ENCODE data around the gene RASSF8.

Gene RASSF8

DNA sequence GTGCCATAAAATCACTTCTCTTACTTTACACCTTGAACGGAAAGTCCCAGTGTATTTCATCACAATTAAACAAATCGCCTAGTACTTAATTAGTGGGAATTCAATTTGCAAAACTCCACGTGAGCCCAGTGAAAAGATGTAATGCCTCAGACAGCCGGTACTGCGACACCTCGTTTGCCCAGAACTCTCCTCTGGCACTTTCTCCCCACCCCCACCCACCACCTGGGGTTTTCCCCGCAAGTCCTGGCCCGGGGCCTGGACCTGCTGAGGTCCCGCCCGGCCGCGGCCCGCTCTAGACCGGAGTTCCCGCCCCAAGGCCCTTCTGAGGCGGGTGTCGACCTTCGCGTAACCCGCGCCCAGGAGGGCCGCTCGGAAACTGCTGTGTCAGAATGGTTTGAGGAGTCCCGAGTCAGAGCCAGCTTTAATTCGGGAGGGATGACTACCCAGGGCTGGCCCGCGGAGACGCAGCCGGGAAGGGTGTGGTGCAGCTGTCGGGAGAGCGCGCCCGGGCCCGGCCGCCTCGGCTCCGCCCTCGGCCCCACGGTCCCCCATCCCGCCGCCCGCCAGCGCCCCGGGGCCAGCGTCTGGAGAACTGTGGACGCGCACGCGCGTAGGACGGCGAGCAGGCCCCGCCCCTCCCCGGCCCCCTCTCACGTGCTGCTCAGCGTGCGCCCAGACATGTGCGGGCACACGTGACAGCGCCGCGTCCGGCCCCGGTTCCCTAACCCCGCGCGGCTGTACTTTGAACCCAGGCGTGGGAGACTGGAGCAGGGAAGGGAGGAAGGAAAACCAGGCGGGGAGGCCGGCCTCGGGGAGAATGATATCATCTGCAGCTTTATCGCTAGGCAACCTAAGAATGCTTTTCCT is 155.6 kb downstream of the RASSF8 start:
- peak; percentile 59 for DNase-seq

DNA sequence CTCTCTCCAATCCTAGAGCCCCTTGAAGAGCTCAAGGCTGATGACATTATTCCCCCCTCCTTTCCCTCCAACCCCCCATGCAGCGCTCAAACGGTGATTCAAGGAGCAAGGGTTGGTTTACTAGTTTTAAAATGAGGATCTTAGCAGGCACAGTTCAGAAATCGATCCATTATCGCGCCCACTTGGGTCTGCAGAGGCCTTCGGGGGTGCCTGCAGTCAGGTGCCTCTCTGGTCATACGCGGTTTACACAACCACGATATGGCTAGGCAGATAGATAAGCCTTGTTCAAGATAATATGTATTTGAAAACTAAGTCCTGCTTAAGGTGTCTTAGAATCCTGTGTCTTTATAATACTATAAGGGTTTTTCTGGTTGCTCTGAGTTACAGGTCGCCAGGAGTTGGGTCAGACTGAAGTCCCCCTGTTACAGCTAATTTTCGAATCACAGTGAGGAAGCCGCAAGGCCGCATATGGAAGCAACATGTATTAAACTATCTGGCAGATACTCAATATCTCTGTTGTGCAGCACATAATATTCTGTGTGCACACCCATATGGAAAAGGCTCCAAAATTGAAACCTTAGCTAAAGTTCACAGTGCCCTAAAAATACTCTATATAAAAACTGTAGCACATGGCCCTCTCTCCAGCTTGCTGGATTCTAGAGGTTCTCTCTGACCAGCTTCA is 156.4 kb downstream of the RASSF8 start:
- DNase-seq, result no peak

DNA sequence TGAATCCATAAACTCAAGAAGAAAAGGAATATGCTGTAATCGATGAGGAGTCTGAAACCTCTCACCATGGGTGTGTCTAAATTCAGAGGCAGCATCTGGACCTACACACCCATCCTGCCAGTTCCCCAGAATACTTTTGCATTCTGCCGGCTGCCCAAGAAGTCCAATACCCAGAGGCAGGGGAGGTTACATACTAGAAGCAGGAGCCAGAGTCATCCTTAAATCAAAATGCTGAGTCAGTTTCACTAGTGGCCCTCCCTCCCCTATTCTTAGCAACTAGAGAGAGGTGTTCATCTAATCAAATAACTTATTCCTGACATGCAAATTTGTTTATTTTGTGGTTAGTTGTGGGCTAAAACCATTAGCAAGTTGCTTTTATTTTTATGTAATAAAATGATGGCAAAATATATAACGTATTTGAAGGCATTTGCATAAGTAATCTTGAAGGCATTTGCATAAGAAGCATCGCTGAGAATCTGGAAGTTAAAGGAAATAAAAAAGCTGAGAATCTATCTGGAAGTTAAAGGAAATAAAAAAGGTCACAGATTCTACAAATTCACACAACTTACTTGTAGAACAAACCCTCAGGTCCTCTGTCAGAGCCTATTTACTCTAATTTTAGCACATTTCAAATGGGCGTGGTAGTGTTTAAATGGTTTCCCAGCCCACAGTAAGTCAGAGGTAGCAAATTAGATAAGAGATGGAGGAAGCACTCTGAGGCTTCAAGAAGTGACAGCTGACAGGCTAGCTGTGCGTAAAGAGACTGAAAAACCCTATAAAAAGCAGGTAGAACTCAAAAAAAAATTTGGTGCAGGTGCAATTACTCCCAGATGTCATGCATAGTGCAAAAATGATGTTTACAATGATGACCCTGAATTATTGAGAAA is 158.6 kb downstream of the RASSF8 start:
- DNase-seq, result no peak

DNA sequence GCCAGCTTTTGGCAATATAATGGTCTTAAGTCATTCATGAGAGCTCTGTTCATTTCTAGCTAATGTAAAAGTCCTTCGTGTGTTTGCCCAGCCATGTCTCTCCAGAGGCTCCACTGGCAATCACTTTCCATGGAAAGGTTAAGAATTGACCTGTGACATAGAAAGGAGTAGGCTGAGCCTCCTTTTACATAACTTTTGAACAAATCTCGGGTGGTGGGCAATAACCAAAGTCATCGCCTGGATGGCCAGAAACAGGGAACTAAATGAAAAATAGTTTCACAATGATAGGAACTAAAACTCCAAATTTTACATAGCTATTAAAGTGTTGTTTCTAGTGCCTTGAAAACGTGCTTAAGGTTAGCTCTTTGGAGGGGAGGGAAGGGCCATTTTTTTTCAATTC is 159.8 kb downstream of the RASSF8 start:
- no peak for DNase-seq

DNA sequence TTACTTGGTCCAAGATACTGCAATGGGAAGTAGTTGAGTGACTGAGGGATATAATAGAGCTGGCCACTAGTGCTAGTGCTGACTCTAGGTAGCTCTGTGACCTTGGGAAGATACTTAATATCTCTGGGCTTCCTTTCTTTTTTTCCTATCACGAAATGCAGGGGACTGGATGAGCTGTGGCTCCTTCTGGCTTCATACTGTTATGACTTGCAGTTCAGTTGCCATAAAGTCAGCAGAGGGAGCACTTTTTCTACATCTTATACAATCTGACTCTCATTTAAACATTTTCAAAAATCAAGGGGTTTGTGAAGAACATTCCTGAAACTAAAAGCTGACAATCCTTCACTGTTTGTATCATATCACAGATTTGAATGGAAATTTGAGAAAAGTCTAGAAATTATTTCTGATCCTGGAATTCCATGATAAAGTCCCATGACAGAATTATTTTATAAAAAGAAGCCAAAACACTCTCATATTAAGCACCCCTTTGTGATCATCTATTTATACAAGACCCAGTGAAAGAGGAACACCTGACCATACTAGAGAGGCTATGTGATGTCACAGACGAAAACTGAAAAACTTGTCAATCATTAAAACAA is 161.0 kb downstream of the RASSF8 start:
- no peak for DNase-seq

DNA sequence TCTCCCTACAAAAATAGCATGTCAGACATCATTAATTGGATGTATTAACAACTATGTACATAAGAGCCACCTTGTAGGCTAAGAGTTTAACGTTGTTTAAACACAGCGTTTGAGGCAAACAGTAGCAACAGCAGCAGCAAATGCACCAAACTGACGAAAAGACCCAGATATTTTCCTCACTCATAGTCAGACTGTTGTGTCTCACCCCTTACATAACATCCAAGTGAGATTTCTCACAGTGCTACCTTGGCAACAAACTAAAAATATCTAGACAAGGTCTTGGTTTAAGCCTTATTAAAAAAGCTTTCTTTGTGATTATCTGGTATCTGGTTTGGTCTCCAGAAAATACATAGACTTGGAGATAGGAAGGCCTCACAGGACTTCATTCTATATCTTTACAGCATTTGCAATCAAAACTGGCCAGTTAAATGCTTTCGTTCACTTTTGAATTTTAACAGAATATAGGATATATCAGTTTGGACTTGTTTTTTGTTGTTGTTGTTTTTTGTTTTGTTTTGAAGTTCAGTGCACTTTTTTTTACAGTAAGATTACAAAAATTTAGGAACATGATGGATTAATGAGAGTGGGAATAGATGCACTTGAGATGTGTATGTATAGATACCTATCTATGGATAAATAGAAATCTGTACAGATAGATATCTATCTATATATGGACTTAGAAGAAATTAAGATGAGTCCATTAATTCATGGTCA is 162.2 kb downstream of the RASSF8 start:
- DNase-seq, result no peak

DNA sequence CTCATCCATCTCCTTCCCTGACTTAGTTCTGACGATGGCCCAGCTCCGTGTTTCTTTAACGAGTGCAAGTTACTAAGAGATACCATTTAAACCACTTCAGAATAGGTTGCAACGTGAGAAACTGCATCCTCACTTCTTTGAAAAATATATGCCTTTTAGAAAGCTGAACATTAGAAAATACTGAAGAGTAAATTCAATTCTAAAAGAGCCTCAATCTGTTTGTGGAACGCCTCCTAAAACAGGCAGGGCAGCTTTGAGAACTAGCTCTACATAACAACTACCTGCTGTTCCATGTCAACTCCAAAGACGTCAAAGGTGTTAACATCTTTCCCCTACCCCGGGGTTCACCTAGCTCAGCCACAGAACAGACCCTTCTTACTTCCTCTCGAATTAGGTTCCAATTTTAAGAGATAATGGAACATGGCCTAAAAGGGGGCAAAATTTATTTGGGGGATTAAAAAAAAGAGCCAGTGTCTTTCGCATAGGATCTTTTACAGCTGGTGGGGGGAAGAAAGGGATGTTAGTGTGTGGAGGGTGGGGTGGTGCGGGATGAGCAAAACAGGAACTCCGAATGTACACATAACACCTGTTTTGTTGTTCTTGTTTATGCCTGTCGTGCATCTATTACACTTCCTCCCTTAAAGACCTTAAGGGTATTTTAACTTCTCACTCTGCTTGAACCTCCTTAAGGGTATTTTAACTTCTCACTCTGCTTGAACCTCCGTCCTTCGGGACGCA is 163.0 kb downstream of the RASSF8 start:
- DNase-seq, result no peak

DNA sequence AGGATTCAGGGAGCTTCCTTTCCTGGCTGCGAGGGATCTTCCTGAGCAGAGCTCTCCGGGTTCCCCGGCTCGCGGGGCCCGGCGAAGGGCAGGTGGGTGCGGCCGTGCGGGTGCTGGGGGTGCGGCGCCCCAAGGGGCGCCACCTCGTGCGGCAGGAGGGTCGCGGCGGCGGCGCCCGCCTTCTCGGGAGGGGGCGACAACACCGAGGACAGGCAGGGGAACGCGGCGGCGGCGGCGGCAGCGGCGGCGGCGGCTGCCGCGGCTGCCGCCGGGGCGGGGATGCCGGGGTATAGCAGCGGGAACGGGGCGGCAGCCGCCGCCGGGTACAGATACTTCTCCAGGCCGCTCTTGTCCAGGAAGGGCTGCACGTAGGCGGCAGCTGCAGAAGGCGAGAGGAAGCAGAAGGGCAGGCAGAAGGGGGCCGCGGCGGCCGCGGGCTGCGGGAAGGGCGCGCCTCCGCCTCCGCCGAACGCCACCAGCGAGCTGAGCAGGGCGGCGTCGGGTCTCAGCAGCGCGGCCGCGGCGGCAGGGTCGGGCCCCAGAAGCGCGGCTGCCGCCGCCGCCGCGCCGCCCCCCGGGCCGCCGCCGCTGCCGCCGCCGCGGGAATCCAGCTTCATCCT is 163.7 kb downstream of the RASSF8 start:
- no peak for DNase-seq

DNA sequence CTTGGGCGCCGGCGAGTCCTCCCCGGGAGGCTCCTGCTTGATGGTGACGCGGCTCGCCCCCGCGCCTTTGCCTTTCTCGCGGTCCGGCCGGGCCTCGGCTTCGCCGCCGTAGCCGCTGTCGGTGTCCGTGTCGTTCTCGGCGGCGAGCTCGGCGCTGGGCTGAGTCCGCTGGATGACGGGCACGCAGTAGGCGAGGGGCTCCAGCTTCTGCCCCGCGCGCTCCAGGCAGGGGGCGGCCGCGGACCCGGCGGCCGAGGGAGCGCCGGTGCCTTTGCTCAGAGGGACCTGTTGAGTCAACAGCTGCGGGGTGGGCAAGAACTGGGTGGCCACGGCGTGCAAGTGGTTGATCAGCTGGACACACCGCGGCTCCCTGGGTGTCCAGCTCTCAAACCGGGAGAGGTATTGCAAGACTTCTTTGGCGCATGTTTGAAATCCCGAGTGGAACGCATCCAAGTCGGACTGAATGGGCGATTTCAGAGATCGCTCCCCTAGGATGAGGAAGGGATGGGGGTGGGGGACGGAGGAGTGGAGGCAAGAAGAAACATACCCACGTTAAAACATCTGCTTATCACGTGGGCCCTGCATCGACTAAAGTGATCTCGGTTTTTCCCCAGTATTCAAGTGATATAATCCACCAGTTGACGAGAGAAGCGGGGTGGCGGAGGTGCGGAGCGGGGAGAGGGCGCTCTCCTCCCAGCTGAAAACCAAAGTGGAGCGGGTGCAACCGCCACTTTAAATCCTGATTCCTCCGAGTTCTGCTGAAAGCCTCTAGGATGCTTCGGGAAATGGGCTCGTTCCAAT is 164.4 kb downstream of the RASSF8 start:
- DNase-seq, result no peak

DNA sequence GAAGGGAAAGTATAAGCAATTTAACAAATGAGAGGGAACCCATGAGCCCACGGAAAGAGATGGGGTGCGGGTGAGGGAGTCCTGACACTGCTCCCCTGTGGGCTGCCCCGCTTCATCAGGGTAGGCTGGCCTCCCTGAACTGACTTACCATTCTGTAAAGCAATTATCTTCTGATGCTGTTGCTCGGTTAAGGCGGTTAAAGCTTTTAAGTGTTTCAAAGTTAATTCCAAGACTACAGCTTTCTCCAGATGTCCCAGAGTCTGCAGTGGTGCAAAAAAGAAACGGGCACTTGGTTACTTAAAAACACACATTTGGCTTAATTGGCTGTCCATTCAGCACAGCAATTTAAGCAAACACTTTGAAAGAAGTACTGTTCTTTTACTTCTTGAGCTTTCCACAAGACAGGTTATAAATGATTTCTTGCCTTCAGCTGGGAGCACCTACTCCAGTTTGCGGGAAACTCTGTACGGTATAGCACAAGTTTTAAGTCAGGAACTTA is 165.0 kb downstream of the RASSF8 start:
- DNase-seq, result no peak

DNA sequence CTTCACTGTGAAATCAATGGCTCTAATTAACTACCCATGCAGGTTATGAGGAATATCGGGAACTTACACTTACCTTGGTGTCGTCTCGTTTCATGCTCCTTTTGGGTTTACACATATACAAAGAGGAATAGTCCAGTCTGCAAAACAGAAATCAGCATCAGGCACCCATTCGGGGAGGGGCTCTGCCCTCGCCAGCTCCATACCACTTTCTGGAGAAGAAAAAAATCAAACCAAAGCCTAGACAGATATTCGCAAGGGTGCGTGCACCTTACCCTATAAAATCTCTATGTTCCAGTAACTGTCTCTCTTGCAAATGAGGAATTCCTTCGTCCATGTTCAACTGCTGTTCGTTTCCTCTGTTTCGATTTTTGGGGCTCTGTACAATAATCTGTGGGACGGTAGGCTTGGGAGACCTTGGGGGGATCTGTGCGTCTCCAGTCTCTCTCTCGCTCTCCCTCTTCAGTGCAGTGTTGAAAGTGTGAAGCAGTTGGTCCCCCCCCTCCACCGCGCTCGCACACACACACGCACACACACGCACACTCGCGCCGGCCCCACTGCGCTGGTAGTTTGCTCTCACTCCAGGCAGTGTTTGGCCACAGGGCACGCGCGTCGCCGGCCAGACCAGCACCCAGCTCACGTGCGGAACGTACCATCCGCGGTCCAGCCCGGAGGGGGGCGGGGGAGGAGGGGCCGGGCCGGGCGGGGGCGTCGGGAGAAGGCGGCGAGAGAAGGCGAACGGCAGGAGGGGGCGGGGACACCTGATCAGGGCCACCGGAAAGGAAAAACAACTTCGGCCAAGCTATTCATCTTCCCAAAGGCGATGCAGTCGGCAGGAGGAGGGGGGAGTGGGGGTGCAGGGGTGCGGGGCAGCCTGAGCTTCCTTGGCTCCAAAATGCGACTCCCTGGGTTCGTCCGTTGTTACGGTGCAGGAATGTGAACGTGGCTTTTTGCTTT is 166.2 kb downstream of the RASSF8 start, which contains the start of gene BHLHE41:
BHLHE41 (minus strand) TSS at position 592 of the 954 bp plus-strand sequence; CDS start at position 334, 258 bp downstream.
- DNase-seq, result no peak

DNA sequence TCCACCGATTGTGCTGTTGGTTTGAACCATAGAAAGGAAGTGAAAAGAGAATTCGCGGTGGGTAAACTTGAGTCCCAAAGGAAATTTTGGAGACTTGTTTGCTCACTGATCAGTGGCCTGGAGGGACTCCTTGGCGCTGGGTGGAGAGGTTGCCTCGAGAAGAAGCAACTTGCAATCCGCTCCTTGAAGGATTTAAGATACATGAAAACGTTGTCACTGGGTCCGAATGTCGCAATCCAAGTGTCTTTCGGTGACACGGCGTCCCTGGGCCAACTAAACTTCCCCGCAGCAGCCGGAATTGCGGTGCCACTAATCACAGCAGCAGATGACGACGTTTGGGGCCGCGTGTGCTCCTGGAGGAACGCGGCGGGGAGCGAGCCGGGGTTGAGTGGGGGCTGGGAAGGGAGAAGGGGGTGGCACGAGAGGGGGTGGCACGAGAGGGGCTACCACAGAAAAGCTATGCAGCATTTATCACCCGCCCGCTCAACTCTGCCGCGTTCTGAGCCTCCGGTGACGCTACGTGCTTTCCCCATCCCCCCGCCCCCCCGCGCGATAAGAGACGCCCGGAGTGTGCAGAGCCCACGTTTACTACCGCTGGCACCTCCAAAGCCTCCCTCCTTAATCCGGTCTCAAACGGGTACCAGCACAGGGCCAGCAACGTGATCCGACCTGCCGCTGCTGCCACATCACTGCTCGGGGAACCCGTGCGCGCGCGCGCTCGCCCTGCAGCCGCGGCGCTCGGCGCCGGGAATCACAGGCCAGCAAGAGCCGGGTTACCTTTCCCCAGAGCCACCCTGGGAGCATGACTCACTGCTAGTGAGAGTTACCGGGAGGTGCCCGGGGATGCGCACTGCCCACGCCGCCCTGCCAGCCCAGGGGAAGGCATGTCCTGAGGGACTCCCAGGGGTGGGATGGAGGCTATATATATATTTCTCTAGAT is 167.2 kb downstream of the RASSF8 start:
- peak; percentile 12 for DNase-seq

DNA sequence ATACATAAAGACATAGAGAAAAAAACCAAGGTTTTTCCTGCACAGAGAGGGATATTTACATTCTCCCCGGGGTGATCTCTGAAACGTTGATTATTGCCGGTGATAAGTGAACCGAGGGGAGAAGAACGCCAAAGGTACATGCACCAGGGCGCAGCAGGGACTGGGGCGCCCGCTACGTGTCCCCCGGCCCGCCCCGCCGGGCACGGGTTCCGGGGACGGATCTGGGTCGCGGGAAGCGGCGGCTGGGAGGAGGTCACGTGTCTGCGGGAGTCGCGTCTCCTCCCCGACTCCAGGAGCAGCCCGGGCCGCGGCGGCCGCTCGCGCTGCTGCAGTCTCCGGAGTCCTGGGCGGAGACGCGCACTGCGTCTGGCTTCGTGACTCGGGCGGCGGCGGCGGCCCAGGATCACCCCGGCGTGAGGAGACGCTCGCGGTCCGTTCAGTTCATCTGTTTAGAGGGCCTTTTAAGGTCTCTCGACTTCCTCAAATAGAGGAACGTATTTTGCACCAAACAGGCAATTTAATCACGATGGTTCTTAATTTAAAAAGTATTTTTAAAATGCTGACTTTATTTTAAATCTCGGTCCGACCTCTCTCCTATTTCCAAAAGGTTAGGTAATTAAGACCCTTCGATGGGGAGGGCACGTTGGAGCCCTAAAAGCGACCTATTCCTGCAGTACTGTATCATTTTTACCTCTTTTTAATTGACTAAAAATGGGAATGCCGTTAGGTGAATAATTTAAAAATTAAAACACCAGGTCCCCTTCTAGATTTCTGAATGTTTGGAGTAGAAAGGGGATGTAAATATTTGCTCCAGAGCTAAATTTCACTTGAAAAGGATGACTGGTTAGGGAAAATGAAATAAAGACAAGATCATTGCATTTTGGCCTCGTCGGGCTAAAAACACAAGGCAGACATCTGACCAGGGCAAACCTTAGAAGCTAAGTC is 168.1 kb downstream of the RASSF8 start:
- no peak for DNase-seq

DNA sequence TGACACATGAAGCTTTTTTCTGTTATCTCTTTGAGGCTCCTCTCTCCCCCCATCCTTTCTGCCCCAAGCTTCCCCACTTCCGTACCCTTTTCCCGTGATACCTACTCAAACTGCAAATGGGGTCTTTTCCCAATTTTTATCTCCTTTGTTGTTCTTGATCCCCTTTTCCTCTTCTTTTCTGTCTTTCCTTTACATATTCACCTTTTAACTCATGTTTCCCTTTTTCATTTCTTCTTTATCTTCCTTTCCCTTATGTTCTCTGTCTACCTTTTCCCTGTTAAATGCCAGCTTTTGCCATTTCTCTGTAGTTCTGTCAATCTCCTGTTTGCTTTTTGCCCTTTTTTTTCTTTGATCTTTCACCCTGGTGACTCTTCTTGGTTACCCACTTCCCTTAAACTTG is 168.9 kb downstream of the RASSF8 start:
- DNase-seq, result no peak

DNA sequence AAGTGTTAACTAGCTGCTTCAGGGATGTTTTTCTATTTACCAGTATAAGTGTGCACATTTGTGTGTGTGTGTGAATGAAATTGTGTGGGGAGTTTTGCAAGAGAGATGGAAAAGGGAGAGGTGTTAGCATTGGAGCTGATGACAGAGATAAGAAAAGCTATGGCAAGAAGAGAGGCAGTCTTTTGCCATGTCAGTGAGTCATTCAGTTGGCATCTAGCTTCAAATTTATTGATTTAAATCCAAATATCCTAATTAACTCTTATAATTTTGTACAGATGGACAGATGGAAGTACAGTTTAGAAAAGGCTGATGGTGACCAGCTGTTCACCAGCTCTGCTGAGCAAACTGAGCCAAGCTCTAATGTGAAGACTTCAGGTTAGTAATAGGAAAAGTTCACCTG is 169.7 kb downstream of the RASSF8 start:
- no peak for DNase-seq

Measured in stimulated activated naive CD4-positive, alpha-beta T cell treated with Interleukin-2 at 50 U/mL for 16 hours (primary cell).